Keratinocyte (primary cell): Measurements from ENCODE around the gene APOBEC4. TPM values are rescaled to one million over a fixed set of nuclear protein-coding genes. Genes with fewer than 3 reads are reported as not detected.

Experiments used
- DNase-seq: peaks from one replicate; pipeline ENCODE4 v3.0.0-alpha.2; 2011; ENCODE audit warnings: low read depth, missing footprints, low spot score
- FAIRE-seq: peaks from 2 replicates; lab custom pipeline; 2011; peaks lifted over from hg19 to GRCh38; lab: Jason Lieb, UNC
- H2AFZ ChIP-seq: 2 replicates; pipeline ENCODE4 v1.6.0; 2012; ENCODE audit warnings: low read length, control low read depth, inconsistent platforms; ENCODE audit not compliant: control insufficient read depth
- H3K27ac ChIP-seq: 2 replicates; pipeline ENCODE4 v1.5.1; 2011; ENCODE audit warnings: low read length; ENCODE audit not compliant: control insufficient read depth, insufficient read depth
- H3K27me3 ChIP-seq: 3 replicates; pipeline ENCODE4 v1.6.0; 2011; ENCODE audit warnings: low read length; ENCODE audit not compliant: control insufficient read depth, insufficient read depth; ENCODE audit errors: extremely low read depth
- H3K36me3 ChIP-seq, 2 experiments: 2 replicates in 1 of 2; 3 replicates in 1 of 2; pipeline ENCODE4 v1.5.1; 2011; ENCODE audit warnings: low read length in 2 of 2, mild to moderate bottlenecking in 1 of 2; ENCODE audit not compliant: control insufficient read depth in 2 of 2, insufficient read depth in 2 of 2; ENCODE audit errors: extremely low read depth in 1 of 2
- H3K4me1 ChIP-seq: 3 replicates; pipeline ENCODE4 v1.5.1; 2011; ENCODE audit warnings: low read length; ENCODE audit not compliant: control insufficient read depth, insufficient read depth; ENCODE audit errors: extremely low read depth
- H3K4me2 ChIP-seq: 3 replicates; pipeline ENCODE4 v1.6.0; 2011; ENCODE audit warnings: low read depth, low read length; ENCODE audit not compliant: control insufficient read depth, insufficient read depth; ENCODE audit errors: extremely low read depth
- H3K4me3 ChIP-seq, 3 experiments: fragments of 200-600 bp in 1 of 3; sonication (generic) in 1 of 3; 2 replicates in 2 of 3; 3 replicates in 1 of 3; pipeline ENCODE4 v1.5.1; 2011 to 2016; ENCODE audit warnings: low read length in 3 of 3, mild to moderate bottlenecking in 3 of 3, control low read depth in 2 of 3, inconsistent platforms in 1 of 3, low read depth in 1 of 3, mixed read lengths in 1 of 3, mixed run types in 1 of 3, moderate library complexity in 1 of 3; ENCODE audit not compliant: control insufficient read depth in 2 of 3, insufficient read depth in 2 of 3; ENCODE audit errors: extremely low read depth in 1 of 3
- H3K79me2 ChIP-seq: 2 replicates; pipeline ENCODE4 v1.6.0; 2012; ENCODE audit warnings: low read length; ENCODE audit not compliant: control insufficient read depth, insufficient read depth
- H3K9ac ChIP-seq: 3 replicates; pipeline ENCODE4 v1.6.0; 2011; ENCODE audit warnings: low read length; ENCODE audit not compliant: control insufficient read depth, insufficient read depth; ENCODE audit errors: extremely low read depth
- H3K9me1 ChIP-seq: 3 replicates; pipeline ENCODE4 v1.6.0; 2011; ENCODE audit warnings: low read length; ENCODE audit not compliant: control insufficient read depth, insufficient read depth; ENCODE audit errors: extremely low read depth
- H3K9me3 ChIP-seq: 2 replicates; pipeline ENCODE4 v1.5.1; 2012; ENCODE audit warnings: low read depth, low read length; ENCODE audit not compliant: control insufficient read depth
- H4K20me1 ChIP-seq: 3 replicates; pipeline ENCODE4 v1.6.0; 2011; ENCODE audit warnings: low read length; ENCODE audit not compliant: control insufficient read depth, insufficient read depth; ENCODE audit errors: extremely low read depth
- EZH2 ChIP-seq: IDR thresholded peaks from one replicate; pipeline ENCODE4 v1.6.1; 2012; ENCODE audit warnings: inconsistent platforms, mild to moderate bottlenecking, low read length, moderate library complexity
- dilution Hi-C: fragments of 300-500 bp; cut with MboI; formaldehyde crosslinking; loops from one replicate; pipeline ENCODE4 v1.7.0; 2020; ENCODE audit warnings: low sequenced_read_pairs; ENCODE audit not compliant: extremely low pct_ligation_motif_present
- polyA plus RNA-seq, 5 experiments: library from polyadenylated mRNA; depleted of rRNA in 3 of 5; stranded (reverse) in 3 of 5; stranded (forward) in 1 of 5; unstranded in 1 of 5; fragments of >200 nt; gene quantifications; 1 replicate in 1 of 5; 2 replicates in 3 of 5; 3 replicates in 1 of 5; pipeline versions ENCODE4 v1.2.1 to v1.2.3, GENCODE V29; 2011 to 2012; ENCODE audit warnings: missing spikeins in 2 of 5, low read depth in 1 of 5, low replicate concordance in 1 of 5
- TF ChIP-seq, protein P1 (sequence below), 3 experiments: IDR thresholded peaks in 1 of 3; conservative IDR thresholded peaks in 1 of 3; optimal IDR thresholded peaks in 1 of 3; 2 replicates in 2 of 3; 3 replicates in 1 of 3; pipeline versions ENCODE3 to v1.5.1; 2011; ENCODE audit warnings: low read length in 3 of 3, mild to moderate bottlenecking in 3 of 3, moderate library complexity in 2 of 3, control low read depth in 1 of 3, inconsistent platforms in 1 of 3; ENCODE audit not compliant: insufficient read depth in 2 of 3; ENCODE audit errors: extremely low read depth in 1 of 3

APOBEC4 gene
- polyA plus RNA-seq, 1 donor (not counting 4 experiments of a cell fraction or from before 2014, with no cell fraction given), result not detected

DNA sequence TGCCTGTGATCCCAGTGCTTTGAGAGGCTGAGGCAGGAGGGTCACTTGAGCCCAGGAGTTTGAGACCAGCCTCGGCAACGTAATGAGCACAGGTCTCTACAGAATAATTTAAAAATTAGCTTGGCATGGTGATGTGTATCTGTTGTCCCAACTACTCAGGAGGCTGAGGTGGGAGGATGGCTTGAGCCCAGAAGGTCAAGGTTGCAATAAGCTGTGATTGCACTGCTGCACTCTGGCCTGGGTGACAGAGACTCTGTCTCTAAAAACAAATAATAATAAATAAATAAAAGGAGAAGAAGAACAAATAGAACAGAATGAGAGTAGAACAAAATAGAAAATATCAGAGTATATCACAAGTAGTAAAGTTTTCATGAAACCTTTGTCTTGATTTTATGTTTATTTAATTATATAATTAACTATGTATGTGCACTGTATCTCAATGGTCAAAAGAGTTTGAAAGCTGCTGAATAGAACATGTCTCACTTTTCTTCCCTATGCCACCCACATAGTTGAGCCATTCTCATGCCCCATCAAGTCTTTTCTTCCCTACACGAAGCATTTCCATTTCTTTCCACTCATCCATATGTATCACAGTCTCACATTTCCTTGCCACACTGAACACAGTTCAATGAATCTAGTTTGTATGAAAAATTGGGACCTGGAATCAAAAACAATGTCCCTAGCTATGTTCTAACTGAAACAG, 22.9 kb upstream of the APOBEC4 start:
- TF ChIP-seq, protein P1, sequence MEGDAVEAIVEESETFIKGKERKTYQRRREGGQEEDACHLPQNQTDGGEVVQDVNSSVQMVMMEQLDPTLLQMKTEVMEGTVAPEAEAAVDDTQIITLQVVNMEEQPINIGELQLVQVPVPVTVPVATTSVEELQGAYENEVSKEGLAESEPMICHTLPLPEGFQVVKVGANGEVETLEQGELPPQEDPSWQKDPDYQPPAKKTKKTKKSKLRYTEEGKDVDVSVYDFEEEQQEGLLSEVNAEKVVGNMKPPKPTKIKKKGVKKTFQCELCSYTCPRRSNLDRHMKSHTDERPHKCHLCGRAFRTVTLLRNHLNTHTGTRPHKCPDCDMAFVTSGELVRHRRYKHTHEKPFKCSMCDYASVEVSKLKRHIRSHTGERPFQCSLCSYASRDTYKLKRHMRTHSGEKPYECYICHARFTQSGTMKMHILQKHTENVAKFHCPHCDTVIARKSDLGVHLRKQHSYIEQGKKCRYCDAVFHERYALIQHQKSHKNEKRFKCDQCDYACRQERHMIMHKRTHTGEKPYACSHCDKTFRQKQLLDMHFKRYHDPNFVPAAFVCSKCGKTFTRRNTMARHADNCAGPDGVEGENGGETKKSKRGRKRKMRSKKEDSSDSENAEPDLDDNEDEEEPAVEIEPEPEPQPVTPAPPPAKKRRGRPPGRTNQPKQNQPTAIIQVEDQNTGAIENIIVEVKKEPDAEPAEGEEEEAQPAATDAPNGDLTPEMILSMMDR (optimal IDR thresholded peaks at IDR 0.05 in 1 of 3, IDR thresholded peaks at IDR 0.05 in 1 of 3, conservative IDR thresholded peaks at IDR 0.05 in 1 of 3; ENCODE audit: extremely low read depth in 1 of 3, insufficient read depth in 2 of 3, low read length in 3 of 3), result no peak
- no peak for TF ChIP-seq EZH2
- Histone ChIP-seq H2AFZ (no peak overlapping the region), H3K79me2 (no peaks in the 10 kb centered on the region), H3K27ac (no peak overlapping the region), H3K9me3 (no peaks in the 10 kb centered on the region), H3K36me3 (no peaks in the 10 kb centered on the region), H3K9me1 (no peaks in the 10 kb centered on the region), H3K9ac (no peak overlapping the region), H4K20me1 (no peaks in the 10 kb centered on the region), H3K27me3 (no peaks in the 10 kb centered on the region), H3K4me2 (no peak overlapping the region), H3K4me1 (no peaks in the 10 kb centered on the region), H3K4me3 (no peak overlapping the region)
- DNase-seq (no peak), FAIRE-seq (no peak)
- dilution Hi-C loops, result no loop called here

GRCh38 chr1:183675381-183675780, 22.3 kb upstream of the APOBEC4 start:
- FAIRE-seq, result no peak
- TF ChIP-seq, protein P1 (optimal IDR thresholded peaks at IDR 0.05 in 1 of 3, IDR thresholded peaks at IDR 0.05 in 1 of 3, conservative IDR thresholded peaks at IDR 0.05 in 1 of 3; ENCODE audit: extremely low read depth in 1 of 3, insufficient read depth in 2 of 3, low read length in 3 of 3), result no peak
- TF ChIP-seq EZH2, result no peak
- DNase-seq, result no peak
- Histone ChIP-seq H3K4me2 (no peak overlapping the region), H3K4me3 (no peak overlapping the region), H3K9ac (no peak overlapping the region), H3K27ac (no peak overlapping the region), H3K27me3 (no peaks in the 10 kb centered on the region), H3K36me3 (no peaks in the 10 kb centered on the region), H3K4me1 (no peaks in the 10 kb centered on the region), H3K9me3 (no peaks in the 10 kb centered on the region), H3K9me1 (no peaks in the 10 kb centered on the region), H4K20me1 (no peaks in the 10 kb centered on the region), H3K79me2 (no peaks in the 10 kb centered on the region), H2AFZ (no peak overlapping the region)
- dilution Hi-C loops, result no loop called here
